GM21390 (cell line): ENCODE results near the gene GUCY2F.

Experiments used
- ATAC-seq: cut with Tn5 transposase; IDR thresholded peaks from one replicate; pipeline ENCODE4 v1.9.1; 2021; ENCODE audit not compliant: unreplicated experiment

GUCY2F gene

GRCh38 chrX:109481986-109482385 lies at the start of gene GUCY2F:
GUCY2F (minus strand) TSS chrX:109482086; CDS start chrX:109475936, 6,150 bp downstream.
- no peak for ATAC-seq

GRCh38 chrX:109519001-109519400 lies 37.1 kb upstream of the GUCY2F start:
- no peak for ATAC-seq

GRCh38 chrX:109511113-109511512 lies 29.2 kb upstream of the GUCY2F start:
- ATAC-seq, result no peak

GRCh38 chrX:109508915-109509314 lies 27.0 kb upstream of the GUCY2F start:
- ATAC-seq, result no peak

GRCh38 chrX:109501176-109501575 lies 19.3 kb upstream of the GUCY2F start:
- ATAC-seq, result no peak

- no peak for ATAC-seq
Observed at GRCh38 chrX:109498434-109498833, 16.5 kb upstream of the GUCY2F start.

GRCh38 chrX:109489174-109489573 lies 7.3 kb upstream of the GUCY2F start:
- no peak for ATAC-seq

GRCh38 chrX:109487640-109488039 lies 5.8 kb upstream of the GUCY2F start:
- ATAC-seq, result no peak

- ATAC-seq, result peak; percentile 64
Observed at GRCh38 chrX:109485470-109486340, 3.8 kb upstream of the GUCY2F start.

GRCh38 chrX:109484886-109485285 lies 3.0 kb upstream of the GUCY2F start:
- no peak for ATAC-seq

GRCh38 chrX:109475174-109475891 lies 6.6 kb downstream of the GUCY2F start:
- ATAC-seq, result no peak

GRCh38 chrX:109472939-109473735 lies 8.7 kb downstream of the GUCY2F start:
- ATAC-seq, result no peak

- no peak for ATAC-seq
Observed at GRCh38 chrX:109464231-109464630, 17.7 kb downstream of the GUCY2F start.

GRCh38 chrX:109463784-109464183 lies 18.1 kb downstream of the GUCY2F start:
- ATAC-seq, result no peak

- no peak for ATAC-seq
Observed at GRCh38 chrX:109448282-109448938, 33.5 kb downstream of the GUCY2F start.

GRCh38 chrX:109441266-109441665 lies 40.6 kb downstream of the GUCY2F start:
- no peak for ATAC-seq

- peak; percentile 90 for ATAC-seq
Observed at GRCh38 chrX:109440475-109440874, 41.4 kb downstream of the GUCY2F start.

- no peak for ATAC-seq
Observed at GRCh38 chrX:109409181-109409580, 72.7 kb downstream of the GUCY2F start.

- no peak for ATAC-seq
Observed at GRCh38 chrX:109403922-109404321, 78.0 kb downstream of the GUCY2F start.

GRCh38 chrX:109399831-109400230 lies 82.1 kb downstream of the GUCY2F start:
- ATAC-seq, result no peak

GRCh38 chrX:109398833-109399232 lies 83.1 kb downstream of the GUCY2F start:
- ATAC-seq, result no peak
